Stimulated activated CD4-positive, alpha-beta T cell treated with anti-CD3 and anti-CD28 coated beads, TNF-alpha, amount 100 ng/mL, for 24 hours (primary cell): ENCODE measurements around the gene SLC35F6.

Source experiments
- DNase-seq, 3 experiments: peaks; one replicate each; pipeline ENCODE4 v3.0.0-alpha.2; 2020; ENCODE audit warnings: low read depth in 3 of 3

Gene SLC35F6, protein sequence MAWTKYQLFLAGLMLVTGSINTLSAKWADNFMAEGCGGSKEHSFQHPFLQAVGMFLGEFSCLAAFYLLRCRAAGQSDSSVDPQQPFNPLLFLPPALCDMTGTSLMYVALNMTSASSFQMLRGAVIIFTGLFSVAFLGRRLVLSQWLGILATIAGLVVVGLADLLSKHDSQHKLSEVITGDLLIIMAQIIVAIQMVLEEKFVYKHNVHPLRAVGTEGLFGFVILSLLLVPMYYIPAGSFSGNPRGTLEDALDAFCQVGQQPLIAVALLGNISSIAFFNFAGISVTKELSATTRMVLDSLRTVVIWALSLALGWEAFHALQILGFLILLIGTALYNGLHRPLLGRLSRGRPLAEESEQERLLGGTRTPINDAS

DNA sequence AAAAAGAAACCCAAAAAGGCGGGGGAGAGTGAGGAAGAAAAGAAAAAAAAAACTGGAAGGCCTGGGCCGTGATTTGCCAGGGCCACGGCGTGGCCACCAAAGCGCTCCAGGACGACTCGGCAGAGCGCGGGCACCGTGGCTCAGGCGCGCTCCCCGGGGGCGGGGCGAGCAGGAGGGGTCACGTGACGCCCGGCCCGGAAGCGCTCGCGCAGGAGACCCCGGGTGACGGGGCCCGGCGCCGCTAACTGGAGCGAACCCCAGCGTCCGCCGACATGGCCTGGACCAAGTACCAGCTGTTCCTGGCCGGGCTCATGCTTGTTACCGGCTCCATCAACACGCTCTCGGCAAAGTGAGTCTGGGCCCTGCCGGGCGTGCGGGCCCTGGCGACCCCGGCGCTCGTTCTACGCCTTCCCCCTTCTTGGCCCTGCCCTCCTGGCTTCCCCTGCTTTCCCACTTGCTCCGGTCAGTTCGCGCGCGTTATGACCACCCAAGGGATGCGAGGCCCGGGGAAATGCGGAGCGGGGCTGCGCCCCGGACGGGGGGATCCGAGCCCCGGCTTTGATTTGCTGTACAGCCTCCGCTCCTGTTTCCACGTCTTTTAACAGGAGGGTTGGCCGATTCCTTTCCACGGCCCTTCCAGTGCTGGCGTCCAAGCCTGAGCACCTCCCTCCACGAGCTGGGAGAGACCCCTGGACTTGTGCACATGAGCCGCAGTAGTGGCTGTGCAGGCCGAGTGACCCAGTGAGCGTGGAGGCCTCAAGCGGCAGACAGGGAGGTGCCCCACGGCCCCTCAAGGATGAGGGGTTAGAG, at the start of gene SLC35F6:
SLC35F6 (plus strand) TSS at position 207 of the 810 bp plus-strand sequence; CDS start at position 273, 66 bp downstream.
- DNase-seq = peak; percentile 65 to 79 (median 71)

DNA sequence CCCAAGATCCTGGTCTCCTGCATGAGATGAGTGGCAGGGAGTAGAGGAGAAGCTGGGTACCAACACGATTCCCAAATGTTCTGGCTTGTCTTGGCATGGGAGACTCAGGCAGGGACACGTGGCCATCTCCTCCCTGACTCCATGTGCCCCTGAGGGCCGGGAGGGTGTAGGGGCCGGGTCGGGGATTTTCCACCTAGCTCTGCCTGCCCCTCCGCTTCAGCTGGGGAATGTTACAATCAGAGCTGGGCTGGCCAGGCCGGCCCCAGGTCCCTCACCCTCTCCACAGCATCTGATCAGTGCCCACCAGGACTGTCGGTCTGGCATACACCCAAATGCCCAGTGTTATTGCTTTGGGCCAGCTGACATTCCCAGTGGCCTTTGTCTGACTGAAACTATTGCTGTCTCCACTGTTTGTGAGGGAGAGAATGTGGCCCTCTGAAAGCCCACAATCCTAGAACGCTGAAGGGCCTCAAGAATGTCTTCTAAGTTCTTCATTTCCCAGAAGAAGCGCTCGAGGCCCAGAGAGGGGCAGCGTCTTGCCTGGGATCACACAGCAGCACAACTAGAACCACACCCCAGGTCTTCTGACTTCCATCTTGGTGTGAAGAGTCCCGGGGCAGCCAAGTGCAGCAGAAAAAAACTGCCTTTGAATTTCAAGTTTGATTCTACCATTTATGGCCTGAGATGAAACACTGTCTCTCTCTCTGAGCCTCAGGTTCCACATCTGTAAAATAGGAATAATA, 48.4 kb upstream of the SLC35F6 start:
- no peak for DNase-seq

GRCh38 chr2:26716340-26716739, 47.7 kb upstream of the SLC35F6 start:
- no peak for DNase-seq

- DNase-seq = no peak
Measured at GRCh38 chr2:26716769-26717168, 47.3 kb upstream of the SLC35F6 start.

DNA sequence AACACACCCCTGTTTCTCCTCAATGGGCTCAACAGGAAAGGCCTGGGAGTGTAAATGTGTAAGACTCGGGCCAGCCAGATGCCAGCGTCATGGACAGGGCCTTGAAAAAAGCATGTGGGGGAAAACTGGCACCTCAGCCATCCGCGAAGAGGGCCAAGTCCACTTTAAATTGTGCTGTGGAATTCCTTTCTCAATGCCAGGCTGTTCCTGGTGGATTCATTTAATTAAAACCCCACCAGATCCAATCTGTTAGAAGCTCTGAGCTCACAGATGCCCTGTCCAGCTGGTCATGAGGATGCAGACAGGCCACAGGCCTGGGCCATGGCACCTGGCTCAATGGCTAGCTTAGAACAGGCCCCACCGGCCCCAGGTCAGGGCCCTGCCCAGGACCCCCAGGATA, 46.7 kb upstream of the SLC35F6 start:
- DNase-seq = no peak

DNA sequence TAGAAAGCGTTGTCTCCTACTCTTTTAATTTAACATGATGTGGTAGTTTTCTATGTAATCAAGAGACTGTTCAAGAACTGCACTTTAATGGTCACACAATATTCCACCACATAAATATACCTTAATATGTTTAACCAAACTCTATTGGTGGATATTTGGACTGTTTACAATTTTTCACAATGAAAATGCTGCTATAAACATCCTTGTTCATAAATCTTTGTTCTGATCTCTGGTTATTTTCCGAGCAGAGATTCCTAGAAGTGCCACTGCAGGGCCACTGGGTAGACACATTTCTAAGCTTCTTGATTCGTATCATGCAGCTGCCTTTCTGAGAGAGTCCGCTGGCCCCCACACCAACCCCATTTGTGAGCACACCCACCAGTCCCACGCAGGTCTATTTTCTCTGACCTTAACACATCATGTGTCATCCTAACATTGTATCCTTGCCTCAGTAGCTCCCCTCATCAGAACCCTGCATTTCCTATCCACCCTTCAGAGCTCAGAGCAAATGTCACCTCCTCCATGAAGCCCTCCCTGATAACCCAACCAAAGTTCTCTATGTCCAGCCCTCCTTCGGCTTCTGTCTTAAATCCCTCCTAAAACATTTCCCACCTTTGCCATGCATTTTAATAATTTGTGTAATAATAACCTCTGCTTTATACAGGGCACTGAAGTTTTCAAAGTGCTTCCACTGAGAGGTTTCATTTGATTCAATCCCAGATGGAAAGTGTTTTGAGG, 45.0 kb upstream of the SLC35F6 start:
- DNase-seq = no peak

DNA sequence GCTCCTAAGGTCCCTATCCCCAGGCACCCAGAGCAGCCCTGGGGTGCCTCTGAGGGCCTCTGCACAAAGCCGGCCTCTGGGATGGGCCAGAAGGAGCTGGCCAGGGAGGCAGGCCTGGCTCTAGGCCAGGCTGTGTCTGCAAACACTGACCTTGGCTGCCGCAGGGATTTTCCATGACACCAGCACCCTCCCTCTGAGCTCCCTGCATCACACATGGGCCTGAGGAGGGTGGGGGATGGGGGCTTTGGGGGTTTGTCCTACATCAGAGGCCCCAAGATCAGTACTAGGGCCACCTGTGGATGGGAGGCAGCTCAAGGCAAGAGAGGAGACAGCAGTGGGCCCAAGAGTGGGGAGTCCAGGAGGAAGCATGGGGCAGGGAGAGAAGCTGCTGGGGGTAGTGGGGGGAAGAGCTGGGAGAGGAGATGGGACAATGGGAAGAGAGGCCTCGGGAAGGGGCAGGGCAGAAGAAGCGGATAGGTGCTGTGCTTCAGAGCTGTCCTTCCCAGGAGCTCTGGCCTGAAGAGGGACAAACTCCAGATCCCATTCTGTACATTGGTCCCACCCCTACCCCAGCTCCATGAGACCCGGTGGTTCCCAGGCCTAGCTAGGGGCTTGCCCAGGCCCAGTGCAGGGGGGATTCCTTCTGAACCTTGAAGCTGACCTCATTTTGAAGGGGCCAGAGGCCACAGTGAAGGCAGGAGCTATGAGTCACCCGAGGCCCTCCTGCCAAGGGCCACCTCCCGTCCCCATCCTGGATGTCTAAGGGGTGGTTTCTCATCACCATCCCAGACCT, 43.6 kb upstream of the SLC35F6 start:
- DNase-seq = no peak

- no peak for DNase-seq
Measured at GRCh38 chr2:26721115-26722032, 42.7 kb upstream of the SLC35F6 start.

GRCh38 chr2:26722328-26722727, 41.8 kb upstream of the SLC35F6 start:
- no peak for DNase-seq

DNA sequence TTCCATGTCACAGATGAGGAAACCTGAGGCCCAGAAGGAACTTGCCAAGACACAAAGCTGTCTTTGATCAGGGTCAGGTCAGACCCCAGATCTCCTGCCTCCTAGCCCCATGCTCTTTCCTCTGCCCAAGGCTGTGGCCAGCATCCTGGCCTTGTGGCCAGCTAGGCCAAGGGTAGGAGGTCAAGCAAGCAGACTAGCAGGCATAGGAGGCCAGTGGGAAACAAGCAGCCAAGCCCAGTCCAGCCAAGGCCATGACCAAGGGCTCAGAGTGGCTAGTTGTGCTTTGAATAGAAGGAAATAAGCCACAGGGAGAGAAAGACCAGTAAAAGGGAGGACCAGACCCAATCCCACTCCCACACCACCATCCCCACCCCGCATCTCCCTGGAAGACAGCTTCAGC, 41.2 kb upstream of the SLC35F6 start:
- no peak for DNase-seq

DNA sequence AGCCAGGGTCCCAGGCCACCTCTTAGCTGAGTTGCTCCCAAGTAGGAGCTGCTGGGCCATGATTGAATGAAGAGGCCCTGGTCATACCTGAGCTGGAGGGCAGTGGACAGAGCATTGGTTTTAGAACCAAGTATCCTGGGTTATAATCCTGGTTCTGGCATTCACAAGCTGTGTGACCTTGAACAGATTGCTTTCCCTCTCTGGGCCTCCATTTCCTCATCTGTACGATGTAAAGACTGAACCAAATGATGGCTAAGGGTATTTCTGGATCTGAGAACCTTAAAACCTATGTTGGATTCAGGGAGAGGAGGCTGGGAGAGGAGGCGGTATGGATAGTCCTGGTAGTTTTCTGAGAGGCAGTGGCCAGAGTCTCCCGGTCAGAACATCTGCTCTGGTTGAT, 40.6 kb upstream of the SLC35F6 start:
- no peak for DNase-seq

DNA sequence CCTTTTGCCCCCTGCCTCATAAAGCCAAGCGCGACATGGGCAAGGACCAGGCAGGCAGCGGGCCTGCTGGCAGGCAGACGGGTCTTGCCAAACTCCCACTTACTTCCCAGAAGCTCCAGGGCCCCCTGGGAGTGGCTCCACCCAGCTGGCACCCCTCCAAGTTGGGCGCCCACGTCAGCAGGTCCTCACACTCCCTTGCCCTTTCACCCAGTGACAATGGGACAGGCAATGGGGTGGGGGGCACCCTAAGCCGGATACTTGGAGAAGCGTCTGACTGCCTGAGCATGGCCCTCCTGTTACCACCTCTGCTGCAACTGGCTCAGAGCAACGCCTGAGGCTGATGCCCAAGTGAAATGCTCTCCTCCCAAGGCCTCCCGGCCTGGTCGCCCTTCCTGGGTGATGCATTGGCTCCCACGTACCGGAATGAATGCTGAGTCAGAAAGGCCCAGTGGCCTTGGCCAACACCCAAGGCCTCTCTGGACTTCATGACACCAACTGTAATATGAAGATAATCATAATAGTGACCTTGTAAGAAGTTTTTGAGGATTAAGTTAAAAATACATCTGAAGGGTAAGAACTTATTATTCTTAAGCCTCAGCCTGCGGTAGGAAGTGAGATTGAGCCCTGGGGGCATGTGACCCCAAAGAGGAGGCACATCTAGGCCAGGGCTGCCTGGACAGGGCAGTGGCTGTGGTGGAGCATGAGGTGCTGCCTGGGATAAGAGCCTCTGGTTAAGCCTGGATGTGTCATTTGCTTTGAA, 39.9 kb upstream of the SLC35F6 start:
- DNase-seq = no peak

GRCh38 chr2:26724784-26725520, 39.1 kb upstream of the SLC35F6 start:
- DNase-seq = no peak

DNA sequence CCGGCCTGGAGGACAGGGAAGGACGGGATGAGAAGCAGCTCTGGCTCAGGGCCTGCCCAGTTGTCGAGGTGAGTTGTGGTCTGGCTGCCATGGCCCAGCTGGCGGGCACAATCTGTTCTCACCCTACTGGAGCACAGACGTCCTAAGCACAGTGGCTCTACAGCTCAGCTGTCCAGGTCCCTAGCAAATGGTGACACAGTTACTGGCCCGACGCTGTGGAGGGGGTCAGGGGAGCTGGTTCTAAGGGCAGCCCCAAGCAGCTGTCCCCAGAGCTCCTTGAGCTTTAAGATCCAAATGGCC, 38.6 kb upstream of the SLC35F6 start:
- no peak for DNase-seq

DNA sequence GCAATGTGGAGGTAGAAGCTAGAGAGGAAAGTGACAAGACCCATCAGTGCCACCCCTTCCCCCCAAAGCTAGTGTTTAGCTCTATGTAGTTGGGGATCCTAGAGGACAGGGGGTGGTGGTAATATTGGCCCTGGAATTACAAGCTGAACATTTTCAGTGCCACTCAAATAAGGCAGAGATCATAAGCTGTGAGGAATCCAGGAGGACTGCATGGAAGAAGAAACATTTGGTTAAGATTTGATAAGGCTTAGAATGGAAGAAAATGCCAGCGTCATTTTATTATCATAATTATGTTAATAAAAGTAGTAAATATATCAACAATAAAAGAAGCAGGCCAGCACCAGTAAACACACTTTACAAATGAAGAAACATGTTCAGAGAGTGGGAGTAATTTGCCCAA, 37.9 kb upstream of the SLC35F6 start:
- DNase-seq = no peak

DNA sequence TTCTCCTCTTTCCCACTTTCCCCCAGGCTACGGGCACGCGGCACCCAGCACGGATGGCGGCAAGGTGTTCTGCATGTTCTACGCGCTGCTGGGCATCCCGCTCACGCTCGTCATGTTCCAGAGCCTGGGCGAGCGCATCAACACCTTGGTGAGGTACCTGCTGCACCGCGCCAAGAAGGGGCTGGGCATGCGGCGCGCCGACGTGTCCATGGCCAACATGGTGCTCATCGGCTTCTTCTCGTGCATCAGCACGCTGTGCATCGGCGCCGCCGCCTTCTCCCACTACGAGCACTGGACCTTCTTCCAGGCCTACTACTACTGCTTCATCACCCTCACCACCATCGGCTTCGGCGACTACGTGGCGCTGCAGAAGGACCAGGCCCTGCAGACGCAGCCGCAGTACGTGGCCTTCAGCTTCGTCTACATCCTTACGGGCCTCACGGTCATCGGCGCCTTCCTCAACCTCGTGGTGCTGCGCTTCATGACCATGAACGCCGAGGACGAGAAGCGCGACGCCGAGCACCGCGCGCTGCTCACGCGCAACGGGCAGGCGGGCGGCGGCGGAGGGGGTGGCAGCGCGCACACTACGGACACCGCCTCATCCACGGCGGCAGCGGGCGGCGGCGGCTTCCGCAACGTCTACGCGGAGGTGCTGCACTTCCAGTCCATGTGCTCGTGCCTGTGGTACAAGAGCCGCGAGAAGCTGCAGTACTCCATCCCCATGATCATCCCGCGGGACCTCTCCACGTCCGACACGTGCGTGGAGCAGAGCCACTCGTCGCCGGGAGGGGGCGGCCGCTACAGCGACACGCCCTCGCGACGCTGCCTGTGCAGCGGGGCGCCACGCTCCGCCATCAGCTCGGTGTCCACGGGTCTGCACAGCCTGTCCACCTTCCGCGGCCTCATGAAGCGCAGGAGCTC, 36.2 kb upstream of the SLC35F6 start:
- peak in 1 of 3 experiments; percentile 15 for DNase-seq

GRCh38 chr2:26729311-26729710, 34.8 kb upstream of the SLC35F6 start:
- no peak for DNase-seq
